MM.1S (cell line): ENCODE data around the gene TMEM232.

ENCODE experiments used
- DNase-seq: peaks from one replicate; pipeline ENCODE4 v3.0.0-alpha.2; 2015
- H2AFZ ChIP-seq: fragments of 300-600 bp; sonication (generic); 2 replicates; pipeline ENCODE4 v1.6.0; 2016; ENCODE audit warnings: antibody characterized with exemption, low read length
- H3F3A ChIP-seq: fragments of 300-600 bp; sonication (generic); 2 replicates; pipeline ENCODE4 v1.6.1; 2016; ENCODE audit warnings: mild to moderate bottlenecking, antibody characterized with exemption, low read length, moderate library complexity, mixed read lengths; ENCODE audit not compliant: insufficient read depth
- H3K27ac ChIP-seq: fragments of 300-600 bp; sonication (generic); 2 replicates; pipeline ENCODE4 v1.5.1; 2016; ENCODE audit warnings: mild to moderate bottlenecking, low read length
- H3K27me3 ChIP-seq: fragments of 300-600 bp; sonication (generic); replicated peaks from 2 replicates; pipeline ENCODE4 v1.6.0; 2016; ENCODE audit warnings: low read length; ENCODE audit not compliant: insufficient read depth
- H3K36me3 ChIP-seq: fragments of 300-600 bp; sonication (generic); replicated peaks from 2 replicates; pipeline ENCODE4 v1.6.1; 2016; ENCODE audit warnings: mild to moderate bottlenecking, low read length, mixed read lengths; ENCODE audit not compliant: insufficient read depth
- H3K4me1 ChIP-seq: fragments of 300-600 bp; sonication (generic); 2 replicates; pipeline ENCODE4 v1.6.1; 2016; ENCODE audit warnings: low read length, mixed read lengths
- H3K4me2 ChIP-seq: fragments of 300-600 bp; sonication (generic); 2 replicates; pipeline ENCODE4 v1.6.0; 2016; ENCODE audit warnings: low read depth, low read length
- H3K4me3 ChIP-seq: fragments of 300-600 bp; sonication (generic); 2 replicates; pipeline ENCODE4 v1.5.1; 2016; ENCODE audit warnings: low read length, mixed read lengths
- H3K79me2 ChIP-seq: fragments of 300-600 bp; sonication (generic); 2 replicates; pipeline ENCODE4 v1.6.1; 2016; ENCODE audit warnings: mixed run types, low read length, mixed read lengths
- H3K9ac ChIP-seq: fragments of 300-600 bp; sonication (generic); 2 replicates; pipeline ENCODE4 v1.6.1; 2016; ENCODE audit warnings: low read length, mixed read lengths
- H3K9me2 ChIP-seq: fragments of 300-600 bp; sonication (generic); replicated peaks from 2 replicates; pipeline ENCODE4 v1.6.1; 2016; ENCODE audit warnings: mild to moderate bottlenecking, low read length, mixed read lengths; ENCODE audit not compliant: insufficient read depth
- H3K9me3 ChIP-seq: fragments of 300-600 bp; sonication (generic); replicated peaks from 2 replicates; pipeline ENCODE4 v1.6.1; 2016; ENCODE audit warnings: mild to moderate bottlenecking, low read length, mixed read lengths; ENCODE audit not compliant: insufficient read depth
- H4K20me1 ChIP-seq: fragments of 300-600 bp; sonication (generic); 2 replicates; pipeline ENCODE4 v1.6.1; 2016; ENCODE audit warnings: mild to moderate bottlenecking, low read length, moderate library complexity, mixed read lengths; ENCODE audit not compliant: insufficient read depth
- CTCF ChIP-seq: fragments of 300-600 bp; sonication (generic); IDR thresholded peaks from 2 replicates; pipeline ENCODE4 v1.5.1; 2016; ENCODE audit warnings: antibody characterized with exemption, low read length, mixed read lengths
- EZH2 ChIP-seq: fragments of 300-600 bp; sonication (generic); optimal IDR thresholded peaks from 2 replicates; pipeline ENCODE3; 2017; ENCODE audit warnings: low read depth, mild to moderate bottlenecking, antibody characterized with exemption, low read length, mixed read lengths
- EZH2phosphoT487 ChIP-seq: fragments of 300-600 bp; sonication (generic); IDR thresholded peaks from 2 replicates; pipeline ENCODE4 v1.6.1; 2018; ENCODE audit warnings: antibody characterized with exemption, low read length

The TMEM232 gene

GRCh38 chr5:110371011-110371724 is 355.3 kb downstream of the TMEM232 start:
- Histone ChIP-seq H3K36me3 (no peaks in the 10 kb centered on the region), H3K4me1 (no peaks in the 10 kb centered on the region), H3K4me3 (no peak overlapping the region), H3K27ac (no peak overlapping the region), H4K20me1 (no peaks in the 10 kb centered on the region), H3K27me3 (no peaks in the 10 kb centered on the region), H3F3A (no peaks in the 10 kb centered on the region), H3K9ac (no peak overlapping the region), H3K4me2 (no peak overlapping the region), H3K9me3 (no peaks in the 10 kb centered on the region), H2AFZ (no peak overlapping the region), H3K79me2 (no peaks in the 10 kb centered on the region), H3K9me2 (no peaks in the 10 kb centered on the region)
- TF ChIP-seq CTCF (no peak), EZH2 (no peak), EZH2phosphoT487 (no peak)
- no peak for DNase-seq
